Anterior cingulate cortex (tissue), 58 donors: ENCODE results near the gene ZBTB20.

Source experiments
- DNase-seq, 58 donors: peaks; one replicate each; lab custom pipeline; 2025; lab: John Stamatoyannopoulos, UW

The ZBTB20 gene

GRCh38 chr3:115040246-115040645 is 106.8 kb downstream of the ZBTB20 start:
- DNase-seq = no peak

DNA sequence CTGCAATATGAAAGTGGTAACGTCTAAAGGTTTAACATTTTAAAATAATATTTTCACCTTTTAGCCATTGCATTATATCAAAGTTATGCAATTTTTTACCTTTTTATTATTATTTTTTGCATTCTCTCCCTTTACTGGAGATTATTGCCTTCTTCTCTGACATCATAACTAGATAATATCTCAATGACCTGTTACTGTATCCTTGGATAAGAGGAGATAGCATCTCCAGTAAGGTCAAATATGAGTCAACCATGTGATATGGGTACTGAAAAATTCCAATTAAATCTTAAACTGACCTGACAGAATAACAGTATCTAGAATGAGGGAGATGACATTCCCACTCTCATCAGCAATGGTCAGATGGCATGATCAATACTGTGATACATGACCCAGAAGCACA is 108.3 kb downstream of the ZBTB20 start:
- DNase-seq = no peak

GRCh38 chr3:115022835-115023398 is 124.2 kb downstream of the ZBTB20 start:
- no peak for DNase-seq

DNA sequence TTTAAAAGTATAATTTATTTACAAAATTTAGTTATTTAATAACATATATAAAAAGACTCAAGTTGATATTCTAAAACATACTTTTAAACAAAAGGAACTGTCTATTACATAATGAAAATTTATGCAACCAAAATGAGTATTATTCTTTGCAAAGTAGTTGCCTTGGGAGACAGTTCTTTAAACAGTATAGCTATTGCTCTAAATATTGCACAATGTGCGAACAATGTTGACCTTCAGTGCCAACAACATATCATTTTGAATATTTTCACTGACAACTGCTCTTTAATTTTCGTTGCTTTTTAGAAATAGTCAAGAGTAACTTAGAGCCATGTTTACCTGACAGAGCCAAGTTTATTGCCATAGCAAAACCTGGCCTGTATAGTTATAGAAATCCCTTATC is 124.9 kb downstream of the ZBTB20 start:
- DNase-seq = no peak

- peak in 1 of 58 donors; percentile 20 for DNase-seq
Measured at GRCh38 chr3:115021061-115021460, 126.0 kb downstream of the ZBTB20 start.

DNA sequence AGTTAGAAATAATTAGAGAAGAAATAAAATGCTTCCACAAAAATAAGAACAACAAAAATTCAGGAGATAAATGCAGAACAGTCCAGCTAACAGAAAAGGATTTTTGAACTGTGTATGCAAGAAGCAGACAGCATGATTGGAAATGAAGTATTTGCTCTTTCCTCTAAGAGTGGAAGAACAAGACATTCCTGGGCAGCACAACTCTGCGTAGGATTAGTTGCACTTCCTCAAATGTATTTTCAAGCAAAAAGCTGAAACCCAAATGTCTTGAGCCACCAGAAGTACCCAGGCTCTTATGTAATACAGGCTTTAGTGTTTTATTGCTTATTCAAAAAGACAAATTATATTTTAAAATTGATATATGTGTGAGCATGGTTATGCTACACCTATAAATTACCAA is 127.2 kb downstream of the ZBTB20 start:
- DNase-seq = no peak

DNA sequence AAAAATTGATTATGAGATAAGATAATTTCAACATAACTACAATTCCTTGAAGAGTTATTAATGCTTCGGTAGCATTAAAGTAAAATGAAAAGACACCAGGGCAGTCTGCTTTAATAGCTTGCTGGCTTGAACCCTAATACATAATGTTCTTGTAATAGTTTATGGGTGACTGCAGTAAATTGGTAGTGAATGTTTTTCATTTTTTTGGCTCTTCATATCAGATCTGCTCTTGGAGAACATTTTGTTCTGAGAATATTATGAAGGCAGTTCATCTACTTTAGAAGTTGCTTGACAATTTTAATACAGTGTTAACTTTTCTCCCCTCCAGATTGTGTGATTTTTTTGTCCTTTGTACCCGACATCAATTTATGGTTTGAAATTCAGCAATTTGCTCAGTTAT is 128.4 kb downstream of the ZBTB20 start:
- DNase-seq = no peak

DNA sequence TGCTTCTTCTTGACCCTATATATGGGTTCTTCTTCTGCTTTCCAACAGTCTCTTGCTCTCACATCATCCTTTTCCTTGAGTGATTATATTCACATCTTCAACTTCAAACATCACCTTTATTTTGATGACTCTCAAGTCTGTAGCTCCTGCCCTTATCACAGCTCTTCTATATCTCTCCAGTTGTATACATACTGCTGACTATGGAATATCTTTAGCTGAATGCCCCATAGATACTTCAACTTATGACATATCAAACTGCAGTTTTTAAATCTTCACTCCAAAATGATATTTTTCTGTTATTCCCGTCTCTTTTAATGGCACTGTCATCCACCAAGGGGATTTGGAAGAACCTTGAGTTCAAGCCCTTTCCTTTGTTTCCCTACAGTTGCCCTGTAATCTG is 139.1 kb downstream of the ZBTB20 start:
- no peak for DNase-seq

DNA sequence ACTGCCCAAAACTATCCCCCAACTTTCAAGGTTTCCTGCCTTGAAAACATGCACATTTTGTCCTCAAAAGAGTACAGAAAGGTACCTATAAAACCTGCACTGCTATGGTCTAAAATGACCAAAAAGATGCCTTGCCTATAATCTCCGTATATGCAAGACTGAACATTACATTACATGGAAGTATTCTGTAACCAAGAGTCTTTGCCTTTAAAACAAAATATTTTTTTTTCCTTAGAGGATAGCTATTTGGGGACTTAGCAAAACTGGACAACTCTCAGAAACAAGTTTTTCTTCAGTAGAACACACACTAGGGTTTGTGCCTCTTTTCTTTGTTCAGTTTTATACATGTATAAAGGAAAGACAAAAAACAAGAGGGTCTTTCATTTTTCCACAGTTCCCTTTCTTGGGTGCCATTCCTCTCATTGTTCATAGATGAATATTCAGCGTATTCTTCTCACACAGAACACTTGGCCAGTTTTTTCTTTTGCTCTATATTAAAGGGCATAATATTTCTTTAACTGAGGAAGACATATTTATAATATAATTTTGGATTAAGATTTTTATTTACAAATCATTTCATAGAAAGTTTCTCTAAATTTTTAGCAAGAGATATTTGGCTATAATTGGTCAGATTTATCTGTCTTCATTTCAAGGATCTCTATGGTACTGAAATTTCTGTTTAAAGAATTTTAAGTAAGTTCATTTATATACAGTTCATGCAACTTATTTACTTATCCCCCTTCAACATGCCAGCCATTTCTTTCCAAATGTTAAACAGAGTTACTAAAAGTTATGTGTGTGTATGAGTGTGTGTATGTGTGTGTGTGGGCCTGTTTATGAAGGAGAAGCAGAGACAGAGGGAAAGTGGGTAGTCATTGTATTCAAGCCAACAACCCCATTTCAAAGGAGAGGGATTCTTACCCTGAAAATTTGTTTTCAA is 142.6 kb downstream of the ZBTB20 start:
- DNase-seq = peak in 1 of 58 donors; percentile 3

- no peak for DNase-seq
Measured at GRCh38 chr3:114998971-114999579, 148.0 kb downstream of the ZBTB20 start.

DNA sequence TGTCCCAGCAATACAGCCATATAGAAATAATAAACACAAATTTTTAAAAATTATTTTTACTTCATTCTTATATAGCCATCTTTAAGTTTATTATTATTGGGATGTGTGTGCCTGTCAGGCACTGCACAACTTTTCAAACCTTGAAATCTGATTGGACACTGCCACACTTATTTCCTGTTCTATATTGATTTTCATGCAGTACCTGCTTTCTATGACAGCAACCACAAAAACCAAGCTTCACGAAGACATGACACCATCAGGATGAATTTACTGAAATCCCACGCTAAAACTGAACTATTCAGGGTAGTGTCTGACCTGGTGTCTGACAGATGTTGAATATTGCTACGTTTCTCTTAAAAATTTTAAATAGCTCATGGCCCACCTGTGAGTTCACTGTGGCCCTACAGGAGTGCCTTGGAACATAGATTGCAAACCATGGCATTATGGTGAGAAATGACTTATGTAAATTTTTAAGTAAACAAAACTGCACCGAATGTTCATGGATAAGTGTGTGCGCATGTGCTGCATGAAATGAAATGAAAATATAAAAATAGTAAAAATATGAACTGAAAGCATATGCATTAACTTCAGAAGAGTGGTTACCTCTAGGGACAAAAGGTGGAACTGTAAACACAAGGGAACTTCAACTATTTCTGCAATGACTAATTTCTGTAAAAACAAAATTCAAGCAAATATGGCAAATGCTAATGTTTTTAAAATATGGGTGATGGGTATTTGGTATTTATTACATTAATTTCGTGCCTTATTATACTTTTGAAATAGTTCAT is 152.3 kb downstream of the ZBTB20 start:
- DNase-seq = no peak

- no peak for DNase-seq
Measured at GRCh38 chr3:114985776-114986175, 161.3 kb downstream of the ZBTB20 start.

GRCh38 chr3:114983248-114983647 is 163.8 kb downstream of the ZBTB20 start:
- no peak for DNase-seq

DNA sequence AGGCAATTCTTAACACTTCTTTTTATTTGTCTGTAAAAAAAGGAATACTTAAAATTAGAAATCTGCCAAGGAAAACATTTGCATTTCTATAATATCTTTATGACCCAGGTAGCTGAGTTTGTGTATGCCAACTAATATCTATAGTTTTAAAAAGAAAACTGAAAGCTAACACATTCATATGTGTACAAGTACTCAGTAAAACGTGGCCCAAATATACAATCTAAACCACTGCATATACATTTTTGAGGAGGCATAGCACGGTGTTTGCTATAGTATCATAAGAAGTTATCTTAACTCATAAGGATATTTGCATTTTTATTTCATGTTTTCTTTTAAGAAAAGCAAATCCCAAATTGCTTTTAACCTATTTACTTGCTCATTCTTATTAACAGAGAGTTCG is 172.7 kb downstream of the ZBTB20 start:
- DNase-seq = no peak

DNA sequence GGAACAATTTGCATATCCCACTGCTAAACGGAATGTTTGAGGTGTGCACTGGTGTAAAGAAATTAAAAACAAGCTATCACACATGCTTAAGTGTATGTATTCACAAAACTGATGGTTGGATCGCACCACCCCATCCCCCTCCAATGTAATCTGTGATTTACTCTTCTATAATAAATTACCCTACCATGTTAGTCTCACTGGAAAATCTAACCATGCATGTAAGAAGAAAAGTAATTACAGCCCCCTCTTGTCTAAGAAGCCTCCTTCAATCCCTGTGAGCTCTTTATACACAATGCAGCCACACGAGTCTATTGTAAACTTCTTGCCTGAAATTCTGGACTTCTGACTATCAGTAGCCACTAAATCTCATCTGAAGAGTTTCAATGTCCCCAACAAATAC is 173.6 kb downstream of the ZBTB20 start:
- no peak for DNase-seq

DNA sequence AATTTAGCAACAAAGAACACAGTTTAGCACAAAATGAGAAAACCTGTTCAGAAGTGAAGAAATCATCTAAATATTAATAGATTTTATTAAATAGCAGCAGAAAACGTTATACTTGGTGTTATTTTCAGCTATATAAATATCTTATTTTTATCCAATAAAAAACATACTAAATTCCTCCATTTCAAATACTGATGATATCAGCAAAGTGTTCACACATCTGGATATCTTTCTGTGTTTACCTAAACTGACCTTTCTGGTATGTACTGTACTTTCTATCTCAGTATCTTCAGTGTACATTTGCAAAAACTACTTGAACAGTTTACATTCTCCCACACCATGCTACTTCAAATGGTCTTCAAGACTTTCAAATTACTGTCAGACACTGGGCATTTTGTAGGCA is 179.9 kb downstream of the ZBTB20 start:
- DNase-seq = no peak

DNA sequence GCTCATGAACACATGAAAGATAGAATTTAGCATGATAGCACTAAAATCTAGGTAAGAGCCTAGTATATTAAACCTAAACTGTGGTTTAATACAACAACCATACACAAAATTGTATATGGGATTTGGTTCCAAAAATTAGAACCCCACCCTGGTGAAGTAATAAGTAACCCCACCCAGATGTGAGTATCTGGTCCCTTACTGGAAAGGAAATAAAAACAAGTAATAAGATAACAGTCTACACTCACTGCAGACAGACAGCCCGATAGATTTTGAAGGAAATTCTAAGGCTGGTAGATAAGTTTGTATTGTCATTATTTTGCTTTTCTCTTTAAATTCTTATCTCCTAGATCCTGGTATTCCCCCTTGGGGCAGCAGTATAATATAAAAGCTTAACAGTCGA is 184.9 kb downstream of the ZBTB20 start:
- DNase-seq = no peak

DNA sequence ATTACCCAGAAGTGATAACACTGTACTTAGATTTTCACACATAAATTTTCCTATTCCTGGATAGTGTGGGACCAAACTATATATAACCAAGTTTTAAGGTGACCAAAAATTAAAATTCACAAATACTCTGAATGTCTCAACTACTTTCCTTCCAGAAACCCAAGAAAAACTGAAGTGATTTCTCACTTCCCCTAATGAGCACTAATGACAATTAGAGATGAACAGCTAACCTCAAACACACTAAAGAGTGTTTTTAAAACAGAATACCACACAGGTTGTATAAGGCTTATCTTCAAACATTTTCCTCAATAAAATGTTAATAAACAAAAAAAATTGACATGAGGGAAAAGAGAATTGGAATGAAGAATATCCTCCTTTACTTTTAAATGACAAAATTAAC is 188.2 kb downstream of the ZBTB20 start:
- DNase-seq = no peak

DNA sequence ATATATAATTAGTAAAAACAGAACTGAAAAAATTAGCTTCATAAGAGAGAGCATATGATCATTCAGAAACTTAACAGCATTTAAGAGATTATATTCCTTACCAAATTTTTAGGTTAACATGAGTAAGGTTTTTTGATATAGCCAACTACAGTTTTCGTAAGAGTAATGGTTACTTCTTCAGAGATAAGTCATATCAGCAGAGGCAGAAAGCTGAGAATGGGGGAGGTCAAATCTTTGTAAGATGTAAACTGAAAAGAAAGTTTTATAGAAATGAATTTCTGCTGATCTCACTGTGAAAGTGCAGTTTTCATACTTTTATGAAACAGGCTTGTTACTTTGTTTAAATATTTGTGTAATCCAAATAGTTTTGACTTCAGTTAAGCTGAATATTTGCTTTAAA is 193.3 kb downstream of the ZBTB20 start:
- DNase-seq = no peak

- no peak for DNase-seq
Measured at GRCh38 chr3:114953215-114953799, 193.8 kb downstream of the ZBTB20 start.

DNA sequence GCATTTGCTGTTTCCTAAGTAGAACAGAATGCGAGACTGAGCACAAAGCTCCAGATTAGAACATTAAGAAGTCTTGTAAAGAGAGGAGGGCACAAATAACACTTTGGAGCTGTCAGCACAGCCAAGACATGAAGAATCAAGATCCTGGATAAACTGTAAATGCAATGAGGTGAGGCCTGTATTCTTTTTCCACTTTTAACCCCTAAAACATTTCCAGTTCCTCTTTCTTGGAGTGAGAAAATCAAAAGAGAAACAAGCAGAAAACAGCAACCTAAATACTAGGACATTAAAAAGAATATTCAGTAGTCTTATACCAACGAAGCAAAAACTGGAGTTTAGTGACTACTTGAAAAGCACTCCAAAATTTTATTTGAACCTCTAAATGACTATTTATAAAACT is 204.3 kb downstream of the ZBTB20 start:
- DNase-seq = no peak
